ENCODE data around the gene NARS2. TPM values are rescaled to one million over a fixed set of nuclear protein-coding genes. Genes with fewer than 3 reads are reported as not detected.
A peak's percentile ranks its signal among the peaks of the same experiment; 100 is the strongest.
"Not testable (repeated sequence)": the region's sequence is repeated elsewhere in the genome, so short reads cannot be mapped to it uniquely, and the experiment has no call there.

The NARS2 gene
- total RNA-seq, 2 experiments from 2014 or later, result 12.8 to 14.5 TPM

DNA sequence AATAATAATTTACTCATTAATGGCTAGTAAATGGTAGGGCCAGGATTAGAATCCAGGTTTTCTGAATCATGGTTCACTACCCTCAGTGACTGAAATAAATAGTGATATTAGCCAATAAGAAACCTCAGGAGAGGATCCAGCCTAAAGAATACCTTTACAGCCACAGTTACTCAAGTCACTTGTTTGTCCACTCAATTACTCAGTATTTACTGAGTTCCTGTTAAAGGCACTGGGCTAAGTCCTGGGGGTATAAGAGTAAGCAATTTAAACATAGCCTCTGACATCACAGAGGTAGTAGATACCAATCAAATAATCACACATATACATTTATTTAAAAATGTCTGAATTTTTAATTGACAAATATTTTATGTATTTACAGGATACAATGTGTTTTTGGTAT is 100.2 kb downstream of the NARS2 start:
- Mint-ChIP-seq H3K27ac (no peak overlapping the region), H3K27me3 (no peaks in the 10 kb centered on the region), H3K4me3 (no peak overlapping the region), H3K36me3 (peaks cover 32% of the 10 kb centered on the region), H3K9me3 (no peaks in the 10 kb centered on the region), H3K4me1 (peaks cover 5% of the 10 kb centered on the region)
- POLR2A ChIA-PET, result no interaction called here
- DNase-seq, result no peak
- ATAC-seq (ENCODE audit: low read depth), result no peak

DNA sequence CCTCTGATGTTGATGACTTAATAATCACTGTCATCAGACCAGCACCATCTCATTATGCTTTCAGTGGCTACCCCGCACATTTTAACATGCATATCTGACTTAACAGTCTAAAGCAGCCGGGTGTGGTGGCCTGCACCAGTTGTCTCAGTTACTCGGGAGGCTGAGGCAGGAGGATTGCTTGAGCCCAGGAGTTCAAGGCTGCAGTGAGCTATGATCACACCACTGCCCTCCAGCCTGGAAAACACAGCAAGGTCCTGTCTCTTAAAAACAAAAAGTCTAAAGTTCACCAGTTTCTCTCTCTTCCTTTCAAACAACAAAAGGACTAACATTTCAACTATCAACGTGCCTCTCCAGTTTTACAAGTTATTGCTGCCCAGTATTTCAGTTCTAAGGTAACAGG is 101.8 kb downstream of the NARS2 start:
- no peak overlapping the region for H3K27ac Mint-ChIP-seq
- no peaks in the 10 kb centered on the region for H3K9me3 Mint-ChIP-seq
- peaks cover 30% of the 10 kb centered on the region for H3K36me3 Mint-ChIP-seq
- H3K4me3 Mint-ChIP-seq, result no peak overlapping the region
- ATAC-seq (ENCODE audit: low read depth), result no peak
- H3K4me1 Mint-ChIP-seq, result peaks cover 6% of the 10 kb centered on the region
- DNase-seq, result no peak
- no peaks in the 10 kb centered on the region for H3K27me3 Mint-ChIP-seq
- POLR2A ChIA-PET, result no interaction called here

DNA sequence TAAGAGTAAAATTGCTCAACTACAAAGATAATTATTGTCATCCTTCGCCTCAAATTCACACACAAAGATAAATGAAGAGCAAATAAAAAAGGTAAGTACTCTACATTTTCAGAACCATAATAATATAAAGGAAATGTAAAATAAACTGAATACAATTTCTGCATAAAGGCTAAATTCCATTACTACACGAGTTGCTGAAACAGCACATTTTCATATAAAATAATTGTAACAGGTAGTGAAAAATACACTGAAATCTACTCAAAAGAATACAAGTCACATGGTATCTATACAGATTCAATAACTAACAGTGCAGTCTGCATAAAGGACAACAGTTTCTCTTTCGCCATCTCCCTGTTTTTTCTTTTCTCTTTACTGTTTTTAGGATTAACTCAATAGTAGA is 102.3 kb downstream of the NARS2 start:
- no peaks in the 10 kb centered on the region for H3K9me3 Mint-ChIP-seq
- H3K4me3 Mint-ChIP-seq, result no peak overlapping the region
- ATAC-seq (ENCODE audit: low read depth) (no peak), DNase-seq (no peak)
- H3K27me3 Mint-ChIP-seq, result no peaks in the 10 kb centered on the region
- peaks cover 6% of the 10 kb centered on the region for H3K4me1 Mint-ChIP-seq
- H3K36me3 Mint-ChIP-seq, result peaks cover 25% of the 10 kb centered on the region
- H3K27ac Mint-ChIP-seq, result no peak overlapping the region
- POLR2A ChIA-PET, result no interaction called here

DNA sequence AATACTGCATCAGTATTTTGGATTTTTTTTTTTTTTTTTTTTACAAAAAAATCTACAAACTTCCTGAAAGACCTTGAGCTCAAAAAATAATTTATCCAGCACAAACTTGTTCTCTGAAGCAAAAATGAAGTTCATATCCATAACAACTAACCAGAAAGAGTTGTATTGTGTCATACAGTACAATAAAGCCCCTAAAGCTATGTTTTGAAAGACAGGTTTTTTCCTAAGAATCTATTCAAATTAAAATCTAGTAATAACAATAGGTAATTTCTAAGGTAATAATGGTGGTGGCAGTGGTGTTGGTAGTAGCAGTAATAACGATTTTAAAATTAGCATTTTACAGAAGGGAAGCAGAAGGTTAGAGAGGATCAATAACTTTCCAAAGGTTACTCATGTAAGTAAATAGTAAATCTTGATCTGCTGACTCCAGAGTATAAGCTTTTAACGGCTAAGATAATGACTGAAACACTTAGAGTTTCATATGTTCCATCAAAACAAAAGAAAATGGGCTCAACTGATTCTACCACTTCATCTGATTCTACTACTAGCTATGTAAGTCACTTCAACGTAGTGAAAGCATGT is 103.7 kb downstream of the NARS2 start:
- H3K4me1 Mint-ChIP-seq, result peaks cover 6% of the 10 kb centered on the region
- POLR2A ChIA-PET, result no interaction called here
- no peak overlapping the region for H3K4me3 Mint-ChIP-seq
- H3K9me3 Mint-ChIP-seq, result no peaks in the 10 kb centered on the region
- no peak overlapping the region for H3K27ac Mint-ChIP-seq
- peaks cover 17% of the 10 kb centered on the region for H3K36me3 Mint-ChIP-seq
- ATAC-seq (ENCODE audit: low read depth) (no peak), DNase-seq (no peak)
- H3K27me3 Mint-ChIP-seq, result no peaks in the 10 kb centered on the region

DNA sequence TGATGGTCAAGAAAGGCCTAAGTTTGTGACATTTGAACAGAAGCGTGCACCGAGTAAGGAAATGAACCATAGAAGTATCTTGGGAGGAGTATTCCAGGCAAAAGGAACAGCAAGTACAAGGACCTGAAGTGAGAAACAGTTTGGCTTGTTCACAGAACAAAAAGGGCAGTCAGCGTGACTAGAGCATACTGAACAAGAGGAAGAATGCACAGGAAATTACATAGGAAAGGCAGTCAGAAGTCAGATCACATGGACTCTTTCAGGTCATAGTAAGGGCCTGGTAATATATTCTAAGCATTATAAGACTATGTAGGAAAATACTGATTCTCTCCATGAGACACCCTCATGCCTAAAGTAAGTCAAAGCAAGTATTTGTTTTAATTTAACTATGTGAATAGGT is 104.8 kb downstream of the NARS2 start:
- Mint-ChIP-seq H3K27ac (no peak overlapping the region), H3K4me3 (no peak overlapping the region), H3K36me3 (peaks cover 21% of the 10 kb centered on the region), H3K9me3 (no peaks in the 10 kb centered on the region), H3K27me3 (no peaks in the 10 kb centered on the region), H3K4me1 (peaks cover 13% of the 10 kb centered on the region)
- no peak for DNase-seq
- no peak for ATAC-seq (ENCODE audit: low read depth)
- POLR2A ChIA-PET, result no interaction called here

DNA sequence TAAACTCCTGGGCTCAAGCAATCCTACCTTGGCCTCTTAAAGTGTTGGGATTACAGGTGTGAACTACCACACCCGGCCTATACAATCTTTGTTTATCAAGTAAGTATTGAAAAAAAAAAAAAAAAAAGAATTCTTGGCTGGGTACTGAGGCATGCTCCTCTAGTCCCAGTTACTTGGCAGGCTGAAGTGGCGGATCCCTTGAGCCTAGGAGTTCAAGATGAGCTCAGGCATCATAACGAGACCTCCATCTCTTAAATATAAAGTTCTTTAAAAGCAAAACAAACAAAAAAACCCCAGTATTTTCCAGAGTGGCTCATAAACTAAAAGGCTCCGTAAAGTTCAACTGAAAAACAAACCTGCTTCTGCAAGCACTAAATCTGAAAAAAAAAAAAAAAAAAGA is 106.7 kb downstream of the NARS2 start:
- Mint-ChIP-seq H3K36me3 (peaks cover 24% of the 10 kb centered on the region), H3K4me1 (peaks cover 21% of the 10 kb centered on the region), H3K27me3 (no peaks in the 10 kb centered on the region), H3K9me3 (no peaks in the 10 kb centered on the region), H3K27ac (no peak overlapping the region), H3K4me3 (no peak overlapping the region)
- DNase-seq (no peak), ATAC-seq (ENCODE audit: low read depth) (no peak)
- POLR2A ChIA-PET, result interaction anchor here (0.7 kb wide), 1 partner anchor 12 kb away, joined by 3 read pairs; no protein-coding TSS in a partner anchor

DNA sequence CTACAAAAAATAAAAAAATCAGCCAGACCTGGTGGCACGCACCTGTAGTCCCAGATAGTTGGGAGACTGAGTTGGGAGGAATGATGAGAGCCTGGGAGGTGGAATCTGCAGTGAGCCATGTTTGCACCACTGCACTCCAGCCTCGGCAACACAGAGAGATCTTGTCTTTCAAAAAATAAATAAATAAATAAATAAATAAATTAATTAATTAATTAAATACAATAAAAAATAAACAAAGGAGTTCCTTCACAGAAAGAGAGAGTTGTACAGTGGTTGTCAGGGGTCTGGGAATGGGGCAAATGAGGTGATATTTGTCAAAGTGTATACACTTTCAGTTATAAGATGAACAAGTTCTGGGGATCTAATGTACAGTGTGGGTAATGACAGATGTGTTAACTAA is 107.3 kb downstream of the NARS2 start:
- H3K27ac Mint-ChIP-seq, result no peak overlapping the region
- POLR2A ChIA-PET, result no interaction called here
- no peak for ATAC-seq (ENCODE audit: low read depth)

DNA sequence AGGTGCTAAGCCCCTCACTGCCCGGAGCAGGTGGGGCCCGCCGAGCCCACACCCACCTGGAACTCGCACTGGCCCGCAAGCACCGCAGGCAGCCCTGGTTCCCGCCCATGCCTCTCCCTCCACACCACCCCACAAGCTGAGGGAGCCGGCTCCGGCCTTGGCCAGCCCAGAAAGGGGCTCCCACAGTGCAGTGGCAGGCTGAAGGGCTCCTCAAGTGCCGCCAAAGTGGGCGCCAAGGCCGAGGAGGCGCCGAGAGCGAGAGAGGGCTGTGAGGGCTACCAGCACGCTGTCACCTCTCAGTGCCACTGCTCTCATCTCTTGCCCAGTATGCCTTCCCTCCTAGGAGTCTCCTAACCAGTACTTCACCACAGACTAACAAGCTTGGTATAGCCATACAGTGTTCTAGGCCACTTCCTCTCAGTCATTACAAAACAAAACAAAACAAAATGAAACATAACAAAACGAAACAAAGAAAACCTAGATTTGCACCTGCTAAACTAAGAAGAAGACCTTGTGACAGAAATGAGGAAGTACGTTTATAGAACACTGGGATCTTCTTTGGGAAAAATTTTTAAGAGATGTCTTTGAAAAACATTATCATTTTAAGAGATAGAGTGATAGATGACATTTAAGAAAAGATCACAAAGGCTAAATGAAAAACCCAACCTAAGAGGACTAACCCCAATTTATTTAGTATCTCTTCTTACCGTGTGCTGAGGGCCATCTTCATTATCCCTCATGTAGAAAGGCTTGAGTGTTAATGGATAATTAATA is 109.3 kb downstream of the NARS2 start:
- H3K4me3 Mint-ChIP-seq, result peak overlapping the region; percentile 72
- peak; percentile 100 for ATAC-seq (ENCODE audit: low read depth)
- peak overlapping the region; percentile 91 for H3K27ac Mint-ChIP-seq

More for the DNA sequence above, 107.3 kb downstream of the NARS2 start:
- Mint-ChIP-seq H3K4me3 (no peak overlapping the region), H3K9me3 (no peaks in the 10 kb centered on the region), H3K36me3 (peaks cover 24% of the 10 kb centered on the region), H3K27me3 (no peaks in the 10 kb centered on the region), H3K4me1 (peaks cover 21% of the 10 kb centered on the region)
- DNase-seq, result no peak

DNA sequence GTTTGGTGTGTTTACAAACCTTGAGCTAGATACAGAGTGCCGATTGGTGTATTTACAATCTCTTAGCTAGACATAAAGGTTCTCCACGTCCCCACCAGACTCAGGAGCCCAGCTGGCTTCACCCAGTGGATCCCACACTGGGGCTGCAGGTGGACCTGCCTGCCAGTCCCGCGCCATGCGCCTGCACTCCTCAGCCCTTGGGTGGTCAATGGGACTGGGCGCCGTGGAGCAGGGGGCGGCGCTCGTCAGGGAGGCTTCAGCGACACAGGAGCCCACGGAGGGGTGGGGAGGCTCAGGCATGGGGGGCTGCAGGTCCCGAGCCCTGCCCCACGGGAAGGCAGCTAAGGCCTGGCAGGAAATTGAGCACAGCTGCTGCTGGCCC is 109.9 kb downstream of the NARS2 start:
- H3K4me3 Mint-ChIP-seq; ATAC-seq (ENCODE audit: low read depth); DNase-seq; H3K9me3 Mint-ChIP-seq; H3K27me3 Mint-ChIP-seq: not testable (repeated sequence)
- peaks cover 24% of the 10 kb centered on the region for H3K4me1 Mint-ChIP-seq
- peak overlapping the region; percentile 91 for H3K27ac Mint-ChIP-seq
- H3K36me3 Mint-ChIP-seq, result peaks cover 29% of the 10 kb centered on the region
- POLR2A ChIA-PET, result interaction anchor here (0.6 to 2.1 kb wide), 4 partner anchors 11 to 173 kb away, joined by 3 to 5 read pairs (median 4); partner anchors contain the start of gene NARS2

More for the DNA sequence above, 109.3 kb downstream of the NARS2 start:
- H3K27me3 Mint-ChIP-seq, result no peaks in the 10 kb centered on the region
- peaks cover 23% of the 10 kb centered on the region for H3K4me1 Mint-ChIP-seq
- no peaks in the 10 kb centered on the region for H3K9me3 Mint-ChIP-seq
- POLR2A ChIA-PET, result interaction anchor here (0.6 to 2.1 kb wide), 5 partner anchors 12 to 174 kb away, joined by 3 to 5 read pairs (median 4); partner anchors contain the start of gene NARS2
- H3K36me3 Mint-ChIP-seq, result peaks cover 25% of the 10 kb centered on the region
- peak; percentile 68 for DNase-seq

DNA sequence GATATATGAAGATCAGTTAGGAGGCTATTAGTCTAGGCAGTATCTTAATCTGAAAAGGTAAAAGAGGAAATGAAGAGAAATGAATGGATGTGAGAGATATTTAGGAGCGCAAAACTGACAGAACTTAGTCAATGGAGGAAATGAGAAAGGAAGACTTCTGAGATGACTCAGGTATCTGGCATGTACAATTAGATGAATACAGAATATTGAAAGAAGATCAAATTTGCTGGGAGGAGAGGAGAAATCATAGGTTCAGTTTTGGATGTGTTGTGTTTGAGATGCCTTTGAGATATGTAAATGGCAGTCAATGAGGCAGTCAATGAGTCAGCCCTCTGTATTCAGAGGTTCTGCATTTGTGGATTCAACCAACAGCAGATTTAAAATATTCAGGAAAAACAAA is 114.2 kb downstream of the NARS2 start:
- Mint-ChIP-seq H3K36me3 (peaks cover 31% of the 10 kb centered on the region), H3K4me1 (peaks cover 19% of the 10 kb centered on the region), H3K9me3 (peaks cover 2% of the 10 kb centered on the region), H3K27me3 (no peaks in the 10 kb centered on the region), H3K27ac (no peak overlapping the region), H3K4me3 (no peak overlapping the region)
- DNase-seq (no peak), ATAC-seq (ENCODE audit: low read depth) (no peak)
- POLR2A ChIA-PET, result no interaction called here

DNA sequence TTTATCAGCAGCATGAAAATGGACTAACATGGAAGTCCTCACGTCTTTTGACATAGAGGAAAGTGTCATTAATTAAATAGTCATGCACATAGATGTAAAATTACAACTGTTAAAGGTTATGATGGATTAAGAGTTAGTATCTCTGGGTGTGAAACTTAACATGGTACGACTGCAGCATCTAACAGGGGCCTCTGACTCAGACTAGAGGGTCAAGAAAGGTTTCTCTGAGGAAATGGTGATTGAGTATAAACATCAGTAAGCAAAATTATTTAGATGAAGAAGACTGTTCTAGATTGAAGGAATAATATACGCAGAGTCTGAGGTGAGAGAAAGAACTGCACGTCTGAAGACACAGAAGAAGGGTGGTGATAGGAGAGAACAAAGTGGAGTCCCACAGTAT is 114.9 kb downstream of the NARS2 start:
- Mint-ChIP-seq H3K27ac (no peak overlapping the region), H3K4me3 (no peak overlapping the region), H3K9me3 (peaks cover 2% of the 10 kb centered on the region), H3K36me3 (peaks cover 30% of the 10 kb centered on the region), H3K4me1 (peaks cover 16% of the 10 kb centered on the region), H3K27me3 (no peaks in the 10 kb centered on the region)
- DNase-seq (no peak), ATAC-seq (ENCODE audit: low read depth) (no peak)
- POLR2A ChIA-PET, result no interaction called here

DNA sequence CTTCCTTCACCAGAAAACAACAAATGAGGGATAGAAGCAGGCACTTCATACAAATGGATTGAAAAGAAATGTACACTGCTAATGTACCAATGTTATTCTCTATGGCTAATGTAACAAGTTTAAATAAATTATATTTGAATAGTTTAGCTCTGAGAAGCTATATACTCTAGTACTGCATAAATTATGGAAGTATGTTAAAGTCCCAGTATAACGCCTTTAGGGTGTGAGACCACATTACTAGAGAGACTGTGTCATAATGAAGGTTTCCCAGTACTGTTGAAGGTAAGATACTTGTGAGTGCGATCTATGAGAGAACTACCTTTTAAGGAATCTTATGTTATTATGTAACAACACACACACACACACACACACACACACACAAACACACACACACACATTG is 117.2 kb downstream of the NARS2 start:
- Mint-ChIP-seq H3K27me3 (no peaks in the 10 kb centered on the region), H3K9me3 (peaks cover 2% of the 10 kb centered on the region), H3K27ac (no peak overlapping the region), H3K36me3 (peaks cover 30% of the 10 kb centered on the region), H3K4me3 (no peak overlapping the region), H3K4me1 (peaks cover 22% of the 10 kb centered on the region)
- POLR2A ChIA-PET, result no interaction called here
- no peak for DNase-seq
- no peak for ATAC-seq (ENCODE audit: low read depth)

DNA sequence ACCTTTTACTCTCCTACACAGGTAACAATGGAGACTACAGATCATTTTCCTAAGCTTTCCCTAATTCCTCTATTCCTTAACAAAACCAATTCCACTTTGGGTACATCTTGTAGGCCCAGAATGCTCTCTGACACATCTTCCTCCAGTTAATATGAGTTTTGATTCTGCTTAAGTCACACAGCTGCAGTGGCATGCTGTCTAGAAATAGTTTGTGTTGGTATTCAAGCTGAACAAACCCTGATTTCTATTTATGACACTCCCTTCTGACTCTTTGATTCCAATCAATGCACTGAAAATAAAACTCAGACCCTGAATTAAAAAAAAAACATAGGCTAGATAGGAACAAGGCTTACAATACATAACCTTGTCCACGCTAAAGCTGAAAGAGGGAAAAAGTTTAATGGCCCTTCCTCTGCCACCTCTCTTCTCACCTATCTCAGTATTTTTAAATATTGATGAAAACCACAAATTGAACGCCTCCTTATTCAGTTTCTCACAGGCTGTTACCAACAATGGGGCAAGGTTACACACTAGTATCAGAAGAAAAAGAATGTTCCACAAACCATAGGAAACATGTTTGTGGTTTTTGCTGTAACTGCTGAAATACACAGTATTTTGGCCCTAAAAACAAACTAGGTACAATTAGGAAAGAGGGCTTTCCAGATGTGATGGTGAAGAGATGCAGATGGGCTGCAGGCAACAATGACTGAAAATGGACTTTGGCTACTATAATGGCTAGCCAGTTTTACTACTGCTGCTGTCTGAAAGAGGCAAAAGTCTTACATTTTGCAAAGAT is 121.3 kb downstream of the NARS2 start:
- Mint-ChIP-seq H3K27ac (peak overlapping the region; percentile 3), H3K27me3 (no peaks in the 10 kb centered on the region), H3K9me3 (no peaks in the 10 kb centered on the region), H3K4me3 (peak overlapping the region; percentile 22), H3K36me3 (peaks cover 15% of the 10 kb centered on the region), H3K4me1 (peaks cover 17% of the 10 kb centered on the region)
- ATAC-seq (ENCODE audit: low read depth) (peak; percentile 39), DNase-seq (no peak)
- POLR2A ChIA-PET, result interaction anchor here (0.7 kb wide), 1 partner anchor 12 kb away, joined by 3 read pairs; no protein-coding TSS in a partner anchor
